ENCODE results near the gene INPP5B. TPM values are rescaled to one million over a fixed set of nuclear protein-coding genes. Genes with fewer than 3 reads are reported as not detected.

INPP5B gene
- total and polyA plus RNA-seq, 2 donors (not counting 1 experiment from before 2014, with no cell fraction given), result 23.6 to 55.0 TPM

DNA sequence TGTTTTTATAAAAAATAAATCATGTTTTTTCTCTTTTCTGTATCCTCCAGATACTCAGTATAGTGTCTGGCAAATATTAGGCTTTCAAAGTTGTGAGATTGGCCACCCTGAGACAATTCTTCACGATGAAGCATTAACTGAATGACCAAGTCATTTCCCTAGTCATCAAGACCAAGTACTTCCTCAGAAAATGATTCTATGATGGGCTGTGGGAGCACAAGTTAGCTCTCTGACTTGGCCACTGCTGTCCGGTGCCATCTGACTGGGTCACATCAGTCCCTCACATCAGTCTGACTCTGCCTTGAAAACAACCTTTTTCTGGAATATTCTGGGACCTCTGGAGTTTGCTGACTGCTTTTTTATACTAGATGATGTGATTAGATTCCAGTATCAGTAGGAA, 125.4 kb downstream of the INPP5B start:
- no peak for DNase-seq (ENCODE audit: low read depth in 2 of 2)
- H3K36me3 ChIP-seq (ENCODE audit: control insufficient read depth, insufficient read depth, low read length), result peaks cover 7% of the 10 kb centered on the region

DNA sequence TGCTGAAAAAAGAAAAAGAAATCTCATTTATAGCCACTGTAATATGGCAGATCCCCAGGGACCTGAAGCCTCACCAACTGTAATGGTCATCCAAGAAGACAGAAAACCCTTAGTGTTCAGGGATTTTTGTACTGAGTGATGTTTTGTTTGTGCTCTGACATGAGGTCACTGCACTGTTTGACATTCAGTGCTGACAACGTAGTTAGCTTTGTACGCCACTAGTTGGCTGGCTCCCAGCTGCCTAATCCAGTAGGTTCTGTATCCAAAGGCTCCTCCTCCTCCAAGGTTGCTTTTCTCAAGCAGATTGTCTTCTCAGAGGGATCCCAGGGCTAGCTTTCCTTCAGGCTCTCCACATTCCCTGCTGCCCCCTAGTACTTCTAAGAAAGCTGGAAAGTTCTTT, 129.4 kb downstream of the INPP5B start:
- peaks cover 23% of the 10 kb centered on the region for H3K36me3 ChIP-seq (ENCODE audit: control insufficient read depth, insufficient read depth, low read length)
- H3K4me3 ChIP-seq (replicated peaks in 1 of 4; ENCODE audit: control extremely low read depth in 1 of 4, insufficient read depth in 1 of 4, low read depth in 3 of 4, low read length in 4 of 4), result no peak overlapping the region
- H2AFZ ChIP-seq (ENCODE audit: low read length), result no peak overlapping the region
- peaks cover 4% of the 10 kb centered on the region for H3K79me2 ChIP-seq (ENCODE audit: control insufficient read depth, insufficient read depth, low read length)
- TF ChIP-seq, protein P1, sequence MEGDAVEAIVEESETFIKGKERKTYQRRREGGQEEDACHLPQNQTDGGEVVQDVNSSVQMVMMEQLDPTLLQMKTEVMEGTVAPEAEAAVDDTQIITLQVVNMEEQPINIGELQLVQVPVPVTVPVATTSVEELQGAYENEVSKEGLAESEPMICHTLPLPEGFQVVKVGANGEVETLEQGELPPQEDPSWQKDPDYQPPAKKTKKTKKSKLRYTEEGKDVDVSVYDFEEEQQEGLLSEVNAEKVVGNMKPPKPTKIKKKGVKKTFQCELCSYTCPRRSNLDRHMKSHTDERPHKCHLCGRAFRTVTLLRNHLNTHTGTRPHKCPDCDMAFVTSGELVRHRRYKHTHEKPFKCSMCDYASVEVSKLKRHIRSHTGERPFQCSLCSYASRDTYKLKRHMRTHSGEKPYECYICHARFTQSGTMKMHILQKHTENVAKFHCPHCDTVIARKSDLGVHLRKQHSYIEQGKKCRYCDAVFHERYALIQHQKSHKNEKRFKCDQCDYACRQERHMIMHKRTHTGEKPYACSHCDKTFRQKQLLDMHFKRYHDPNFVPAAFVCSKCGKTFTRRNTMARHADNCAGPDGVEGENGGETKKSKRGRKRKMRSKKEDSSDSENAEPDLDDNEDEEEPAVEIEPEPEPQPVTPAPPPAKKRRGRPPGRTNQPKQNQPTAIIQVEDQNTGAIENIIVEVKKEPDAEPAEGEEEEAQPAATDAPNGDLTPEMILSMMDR (conservative IDR thresholded peaks at IDR 0.05 in 1 of 2, IDR thresholded peaks at IDR 0.05 in 1 of 2; ENCODE audit: low read depth in 1 of 2, low read length in 2 of 2), result no peak
- no peak for TF ChIP-seq EZH2 (IDR thresholded peaks at IDR 0.05; ENCODE audit: low read length, missing control alignments)
- H3K9me3 ChIP-seq (ENCODE audit: control insufficient read depth, insufficient read depth, low read depth, low read length), result no peaks in the 10 kb centered on the region
- no peaks in the 10 kb centered on the region for H4K20me1 ChIP-seq (ENCODE audit: control insufficient read depth, extremely low read depth, insufficient read depth, low read length)
- H3K9ac ChIP-seq (ENCODE audit: insufficient read depth, low read length), result peak overlapping the region; percentile 7
- peak in 1 of 2 donors; percentile 44 for DNase-seq (ENCODE audit: low read depth in 2 of 2)
- H3K27ac ChIP-seq (ENCODE audit: insufficient read depth, low read length), result no peak overlapping the region
- no peak overlapping the region for H3K4me2 ChIP-seq (ENCODE audit: extremely low read depth, insufficient read depth, low read length)
- no peaks in the 10 kb centered on the region for H3K27me3 ChIP-seq (ENCODE audit: control insufficient read depth, insufficient read depth, low read length)
- H3K4me1 ChIP-seq (ENCODE audit: control insufficient read depth, extremely low read depth, insufficient read depth, low read length), result no peaks in the 10 kb centered on the region

More for the DNA sequence above, 125.4 kb downstream of the INPP5B start:
- Histone ChIP-seq H3K4me3 (replicated peaks in 1 of 4; ENCODE audit: control extremely low read depth in 1 of 4, insufficient read depth in 1 of 4, low read depth in 3 of 4, low read length in 4 of 4) (no peak overlapping the region), H4K20me1 (ENCODE audit: control insufficient read depth, extremely low read depth, insufficient read depth, low read length) (no peaks in the 10 kb centered on the region), H3K4me1 (ENCODE audit: control insufficient read depth, extremely low read depth, insufficient read depth, low read length) (no peaks in the 10 kb centered on the region), H3K27me3 (ENCODE audit: control insufficient read depth, insufficient read depth, low read length) (no peaks in the 10 kb centered on the region), H3K27ac (ENCODE audit: insufficient read depth, low read length) (no peak overlapping the region), H3K4me2 (ENCODE audit: extremely low read depth, insufficient read depth, low read length) (no peak overlapping the region), H3K9ac (ENCODE audit: insufficient read depth, low read length) (no peak overlapping the region), H2AFZ (ENCODE audit: low read length) (no peak overlapping the region), H3K79me2 (ENCODE audit: control insufficient read depth, insufficient read depth, low read length) (no peaks in the 10 kb centered on the region), H3K9me3 (ENCODE audit: control insufficient read depth, insufficient read depth, low read depth, low read length) (no peaks in the 10 kb centered on the region)
- TF ChIP-seq, protein P1 (conservative IDR thresholded peaks at IDR 0.05 in 1 of 2, IDR thresholded peaks at IDR 0.05 in 1 of 2; ENCODE audit: low read depth in 1 of 2, low read length in 2 of 2), result no peak
- no peak for TF ChIP-seq EZH2 (IDR thresholded peaks at IDR 0.05; ENCODE audit: low read length, missing control alignments)

DNA sequence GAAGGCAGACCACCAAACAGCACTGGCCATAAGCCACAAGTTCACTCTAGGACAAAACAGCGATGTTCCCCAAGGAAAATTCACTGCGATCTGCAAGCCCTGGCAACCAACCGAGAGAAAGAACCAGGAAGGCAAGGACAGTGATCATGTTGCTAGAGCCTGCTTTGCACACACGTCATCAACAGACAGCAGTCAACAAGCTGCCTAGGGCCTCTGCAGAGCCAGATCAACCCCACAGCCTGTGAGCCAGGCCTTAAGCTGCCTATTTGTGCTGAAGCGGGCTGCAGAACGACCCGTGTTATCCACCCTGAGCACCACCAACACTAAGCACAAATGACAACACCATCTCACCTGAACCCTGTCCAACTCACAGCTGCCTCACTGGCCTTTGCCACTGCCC, 132.6 kb downstream of the INPP5B start:
- peaks cover 18% of the 10 kb centered on the region for H3K36me3 ChIP-seq (ENCODE audit: control insufficient read depth, insufficient read depth, low read length)
- no peaks in the 10 kb centered on the region for H4K20me1 ChIP-seq (ENCODE audit: control insufficient read depth, extremely low read depth, insufficient read depth, low read length)
- peaks cover 7% of the 10 kb centered on the region for H3K4me1 ChIP-seq (ENCODE audit: control insufficient read depth, extremely low read depth, insufficient read depth, low read length)
- H3K4me3 ChIP-seq (replicated peaks in 1 of 4; ENCODE audit: control extremely low read depth in 1 of 4, insufficient read depth in 1 of 4, low read depth in 3 of 4, low read length in 4 of 4), result no peak overlapping the region
- TF ChIP-seq, protein P1 (conservative IDR thresholded peaks at IDR 0.05 in 1 of 2, IDR thresholded peaks at IDR 0.05 in 1 of 2; ENCODE audit: low read depth in 1 of 2, low read length in 2 of 2), result no peak
- no peak for TF ChIP-seq EZH2 (IDR thresholded peaks at IDR 0.05; ENCODE audit: low read length, missing control alignments)
- H3K9ac ChIP-seq (ENCODE audit: insufficient read depth, low read length), result no peak overlapping the region
- no peaks in the 10 kb centered on the region for H3K27me3 ChIP-seq (ENCODE audit: control insufficient read depth, insufficient read depth, low read length)
- H3K9me3 ChIP-seq (ENCODE audit: control insufficient read depth, insufficient read depth, low read depth, low read length), result no peaks in the 10 kb centered on the region
- DNase-seq (ENCODE audit: low read depth in 2 of 2), result no peak
- H2AFZ ChIP-seq (ENCODE audit: low read length), result no peak overlapping the region
- no peak overlapping the region for H3K4me2 ChIP-seq (ENCODE audit: extremely low read depth, insufficient read depth, low read length)
- H3K79me2 ChIP-seq (ENCODE audit: control insufficient read depth, insufficient read depth, low read length), result peaks cover 8% of the 10 kb centered on the region
- no peak overlapping the region for H3K27ac ChIP-seq (ENCODE audit: insufficient read depth, low read length)
